ENCODE measurements around the gene OMA1.
A peak's percentile ranks its signal among the peaks of the same experiment; 100 is the strongest.
"Not testable (repeated sequence)": the region's sequence is repeated elsewhere in the genome, so short reads cannot be mapped to it uniquely, and the experiment has no call there.

OMA1 gene

GRCh38 chr1:58573705-58574591 is 27.4 kb upstream of the OMA1 start:
- no peak for DNase-seq

DNA sequence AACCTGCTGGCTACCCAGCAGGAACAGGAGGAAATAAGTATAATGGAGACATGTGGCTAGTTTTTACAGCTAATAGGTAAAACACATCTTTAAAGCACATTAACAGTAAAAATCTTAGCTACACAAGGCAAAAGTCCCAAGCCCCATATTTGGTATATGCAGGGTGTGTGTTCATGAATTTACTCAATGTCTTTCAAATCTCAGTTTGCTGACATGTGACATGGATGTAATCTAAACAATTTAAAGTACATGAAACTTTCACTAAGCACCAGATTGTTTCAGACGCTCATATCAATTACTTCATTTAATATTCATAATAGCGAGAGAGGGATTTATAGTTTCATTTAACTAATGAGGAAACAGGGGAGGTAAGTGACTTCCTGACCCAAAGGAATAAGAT is 26.6 kb upstream of the OMA1 start:
- no peak for DNase-seq

DNA sequence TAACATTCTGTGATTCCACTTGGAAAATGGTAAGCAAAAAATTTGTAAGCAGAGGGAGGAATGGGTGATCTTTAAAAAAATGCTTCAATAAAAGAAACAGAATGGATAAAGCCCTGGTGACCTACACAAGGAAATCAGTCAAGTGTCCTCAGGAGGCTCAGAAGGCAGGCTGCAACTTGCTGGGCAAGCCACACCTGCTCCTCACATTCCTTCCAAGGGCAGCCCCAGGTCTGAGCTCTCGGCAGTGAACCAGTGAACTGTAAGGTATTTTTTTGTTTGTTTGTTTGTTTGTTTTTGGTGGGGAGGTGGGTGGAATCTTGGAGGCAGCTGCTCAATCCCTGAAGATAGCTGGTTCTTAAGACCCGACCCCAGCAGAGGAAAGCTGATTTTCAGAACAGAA is 26.2 kb upstream of the OMA1 start:
- DNase-seq, result no peak

GRCh38 chr1:58571616-58572015 is 25.1 kb upstream of the OMA1 start:
- DNase-seq, result no peak

- DNase-seq, result no peak
Observed at GRCh38 chr1:58570817-58571216, 24.3 kb upstream of the OMA1 start.

DNA sequence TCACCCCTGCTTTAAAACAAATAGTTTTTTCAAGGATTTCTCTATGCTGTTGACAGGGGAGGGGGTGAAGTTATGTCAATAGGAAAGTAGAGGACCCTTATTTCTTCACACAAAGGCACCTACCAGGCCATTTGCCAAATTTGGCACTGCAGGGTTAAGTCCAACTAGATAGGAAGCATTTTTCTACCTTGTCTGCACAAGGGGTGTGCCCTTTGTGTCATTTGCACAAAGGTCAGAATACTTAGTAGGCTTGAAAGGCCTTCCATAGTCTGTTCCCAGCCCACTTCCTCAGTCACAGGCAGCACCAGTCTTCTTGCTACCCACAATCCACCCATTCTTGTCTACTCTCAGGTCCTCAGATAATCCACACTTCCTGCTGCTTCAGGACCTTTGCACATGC is 23.6 kb upstream of the OMA1 start:
- DNase-seq, result no peak

DNA sequence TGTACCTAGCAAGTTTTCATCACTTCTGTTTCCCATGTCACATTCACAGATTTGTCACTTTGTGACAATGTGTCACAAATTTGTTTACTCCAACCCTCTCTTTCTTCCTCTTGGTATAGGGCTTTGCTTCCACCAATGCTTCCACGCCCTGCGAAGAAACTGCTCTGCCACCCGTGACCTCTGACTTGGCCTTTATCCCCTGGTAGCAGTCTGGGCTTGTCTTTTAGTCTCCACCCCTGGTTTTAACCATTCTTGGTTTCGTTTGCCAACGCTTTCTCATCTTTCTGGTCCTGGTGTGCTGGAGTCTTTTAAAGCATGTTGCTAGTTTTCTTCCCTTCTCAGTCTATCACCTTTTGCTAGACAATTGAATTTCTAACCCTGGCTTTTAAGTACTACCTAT is 22.4 kb upstream of the OMA1 start:
- DNase-seq, result no peak

- DNase-seq, result no peak
Observed at GRCh38 chr1:58568271-58568860, 21.8 kb upstream of the OMA1 start.

DNA sequence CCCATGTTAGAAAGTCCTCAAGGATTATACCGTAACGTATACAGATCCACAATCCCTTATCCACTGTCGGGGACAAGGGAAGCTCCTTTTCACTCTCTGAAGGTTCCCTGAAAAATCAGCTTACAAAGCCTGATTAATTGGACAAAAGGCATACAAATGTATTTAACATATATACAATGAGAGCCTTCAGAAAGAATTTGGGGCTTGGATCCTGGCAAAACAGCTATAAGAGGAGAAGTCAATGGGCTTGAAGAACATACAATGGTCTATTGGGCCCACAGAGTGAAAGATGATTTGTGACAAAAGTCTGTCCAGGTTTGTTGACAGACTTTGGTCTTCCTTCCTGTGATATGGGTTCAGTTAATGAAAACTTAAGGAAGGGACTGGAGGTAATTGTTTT is 19.8 kb upstream of the OMA1 start:
- no peak for DNase-seq

GRCh38 chr1:58563715-58564114 is 17.2 kb upstream of the OMA1 start:
- DNase-seq, result not testable (repeated sequence)

GRCh38 chr1:58561633-58562032 is 15.1 kb upstream of the OMA1 start:
- DNase-seq, result no peak

- DNase-seq, result no peak
Observed at GRCh38 chr1:58555393-58555792, 8.9 kb upstream of the OMA1 start.

DNA sequence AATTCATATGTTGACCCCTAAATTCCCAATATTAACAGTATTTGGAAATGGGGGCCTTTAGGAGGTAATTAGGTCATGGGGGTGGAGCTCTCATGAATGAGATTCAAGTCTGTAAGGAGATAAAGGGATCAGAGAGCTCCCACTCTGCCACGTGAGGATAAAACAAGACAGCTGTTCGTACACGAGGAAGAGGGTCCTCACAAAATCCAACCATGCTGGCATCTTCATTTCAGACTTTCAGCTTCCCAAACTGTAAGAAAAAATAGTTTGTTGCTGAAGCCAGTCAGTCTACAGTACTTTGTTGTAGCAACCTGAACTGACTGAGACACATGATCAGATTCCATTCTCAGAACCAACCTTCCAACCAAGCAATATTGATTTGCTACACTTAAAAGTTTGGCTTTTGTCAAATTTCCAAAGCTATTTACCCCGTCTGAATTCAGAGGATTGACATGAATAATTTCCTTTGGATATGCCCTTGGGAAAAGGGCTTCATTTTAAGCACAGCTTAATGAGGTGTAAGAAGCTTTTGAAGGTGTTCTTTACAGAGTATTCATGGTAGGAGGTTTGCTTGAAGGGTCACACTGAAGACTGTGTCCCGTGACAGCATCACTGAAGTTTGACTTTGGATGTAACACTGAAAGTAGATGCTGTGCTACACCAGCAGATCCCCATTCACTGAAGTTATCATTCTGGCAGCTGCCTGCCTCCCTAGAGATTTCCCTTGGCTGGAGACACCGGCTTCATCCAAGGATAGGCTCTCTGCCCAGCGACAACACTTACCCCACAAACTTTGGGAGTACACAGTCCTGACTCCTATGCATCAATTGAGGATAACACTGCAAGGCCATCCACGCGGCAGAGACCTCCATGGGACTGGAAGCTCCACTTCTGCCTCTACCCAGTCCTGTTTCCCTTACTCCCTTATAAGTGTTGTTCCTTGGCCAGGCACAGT is 4.9 kb upstream of the OMA1 start:
- DNase-seq, result no peak

GRCh38 chr1:58549291-58549690 is 2.8 kb upstream of the OMA1 start:
- not testable (repeated sequence) for DNase-seq

DNA sequence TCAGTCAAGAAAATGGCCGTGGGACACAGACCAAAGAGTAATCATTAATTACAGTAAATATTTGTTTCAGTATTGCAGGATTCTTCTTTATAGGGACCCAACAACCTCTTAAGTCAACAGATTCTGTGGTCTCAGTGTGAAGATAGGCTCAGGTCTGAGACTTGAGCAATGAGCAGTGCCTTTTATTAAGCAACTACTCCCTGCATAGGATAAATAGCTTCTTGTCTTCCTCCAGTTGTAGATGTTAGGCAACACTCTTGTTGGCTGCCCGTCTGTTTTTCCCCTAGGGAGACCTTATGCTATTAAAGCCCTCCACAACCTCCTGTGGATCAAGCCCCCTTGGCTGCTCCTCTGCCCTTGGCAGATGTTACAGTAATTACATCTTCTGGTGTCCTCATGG is 1.8 kb upstream of the OMA1 start:
- DNase-seq, result no peak

DNA sequence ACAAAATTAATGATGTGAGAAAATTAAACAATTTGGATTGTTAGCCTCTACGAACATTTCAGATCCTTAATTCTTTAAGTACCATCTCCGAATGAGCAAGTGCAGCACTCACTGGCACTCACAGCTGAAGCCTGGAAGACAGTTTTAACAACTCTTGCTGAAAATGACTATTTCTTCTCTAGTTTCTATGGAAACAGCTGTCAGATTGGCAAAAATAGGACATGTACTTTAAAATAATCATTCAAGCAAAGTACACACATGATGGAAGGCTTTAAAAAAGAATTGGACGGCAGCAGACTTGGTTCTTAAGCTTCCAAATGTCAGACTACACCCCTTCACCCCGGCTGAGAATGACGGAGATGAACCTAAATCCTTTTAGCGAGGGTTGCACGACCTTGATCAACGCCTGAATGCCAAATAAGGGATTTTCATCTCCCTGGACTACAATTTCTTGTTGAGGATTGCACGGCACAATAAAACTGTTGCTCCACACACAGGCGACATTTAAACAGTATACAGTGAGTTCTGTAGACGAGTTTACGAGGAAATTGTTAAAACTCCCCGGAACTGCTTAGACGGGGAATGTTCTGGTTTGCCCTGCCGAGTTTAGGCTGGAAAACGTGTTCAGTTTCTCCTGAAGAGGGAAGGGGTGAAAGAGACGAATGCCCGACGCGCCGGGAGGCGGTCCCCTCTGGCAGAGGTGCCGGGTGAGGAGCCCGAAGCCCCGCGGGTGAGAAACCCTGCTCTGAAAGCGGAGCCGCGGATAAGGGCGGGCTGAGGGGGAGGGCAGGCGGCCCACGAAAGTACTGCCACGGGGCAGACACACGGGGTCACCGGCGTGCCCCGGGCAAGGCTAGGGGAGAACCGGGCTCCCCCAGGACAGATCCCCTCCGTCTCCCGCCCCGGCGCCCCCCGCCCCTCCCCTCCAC is 671 bp downstream of the OMA1 start:
- DNase-seq, result peak; percentile 53

- DNase-seq, result no peak
Observed at GRCh38 chr1:58543260-58543659, 3.3 kb downstream of the OMA1 start.

- no peak for DNase-seq
Observed at GRCh38 chr1:58539553-58539952, 7.0 kb downstream of the OMA1 start.

GRCh38 chr1:58538821-58539220 is 7.7 kb downstream of the OMA1 start:
- DNase-seq, result no peak

GRCh38 chr1:58531842-58532241 is 14.7 kb downstream of the OMA1 start:
- not testable (repeated sequence) for DNase-seq

- no peak for DNase-seq
Observed at GRCh38 chr1:58529284-58529683, 17.2 kb downstream of the OMA1 start.

GRCh38 chr1:58528518-58528917 is 18.0 kb downstream of the OMA1 start:
- DNase-seq, result no peak
